Type B pancreatic cell (in vitro differentiated cells): ENCODE results near the gene ATAD2B. TPM values are rescaled to one million over a fixed set of nuclear protein-coding genes. Genes with fewer than 3 reads are reported as not detected.

Source experiments
- DNase-seq: peaks from one replicate; pipeline ENCODE4 v3.0.0; 2021; ENCODE audit warnings: mixed read lengths; ENCODE audit not compliant: unreplicated experiment; ENCODE audit errors: extremely low spot score
- H3K27ac Mint-ChIP-seq: 2 replicates; pipeline ENCODE4 v1.8.0; 2021; ENCODE audit warnings: mild to moderate bottlenecking, mixed read lengths
- H3K27me3 Mint-ChIP-seq: 2 replicates; pipeline ENCODE4 v1.8.0; 2021; ENCODE audit warnings: mixed read lengths
- H3K36me3 Mint-ChIP-seq: 2 replicates; pipeline ENCODE4 v1.8.0; 2021; ENCODE audit warnings: mixed read lengths
- H3K4me1 Mint-ChIP-seq: one replicate; pipeline ENCODE4 v1.8.0; 2021; ENCODE audit warnings: mixed read lengths; ENCODE audit not compliant: unreplicated experiment
- H3K4me3 Mint-ChIP-seq: 2 replicates; pipeline ENCODE4 v1.8.0; 2021; ENCODE audit warnings: mild to moderate bottlenecking, mixed read lengths
- H3K9me3 Mint-ChIP-seq: 2 replicates; pipeline ENCODE4 v1.8.0; 2021; ENCODE audit warnings: mixed read lengths
- CTCF ChIP-seq: fragments of 200-600 bp; sonication (generic); conservative IDR thresholded peaks from 2 replicates; pipeline ENCODE4 v1.5.0; 2021; ENCODE audit warnings: antibody characterized with exemption, mild to moderate bottlenecking
- total RNA-seq: library from RNA; stranded (reverse); gene quantifications from 2 replicates; pipeline ENCODE4 v1.2.1, GENCODE V29; 2021; ENCODE audit warnings: low replicate concordance

The ATAD2B gene
- total RNA-seq, 1 donor from 2014 or later = 25.7 TPM

DNA sequence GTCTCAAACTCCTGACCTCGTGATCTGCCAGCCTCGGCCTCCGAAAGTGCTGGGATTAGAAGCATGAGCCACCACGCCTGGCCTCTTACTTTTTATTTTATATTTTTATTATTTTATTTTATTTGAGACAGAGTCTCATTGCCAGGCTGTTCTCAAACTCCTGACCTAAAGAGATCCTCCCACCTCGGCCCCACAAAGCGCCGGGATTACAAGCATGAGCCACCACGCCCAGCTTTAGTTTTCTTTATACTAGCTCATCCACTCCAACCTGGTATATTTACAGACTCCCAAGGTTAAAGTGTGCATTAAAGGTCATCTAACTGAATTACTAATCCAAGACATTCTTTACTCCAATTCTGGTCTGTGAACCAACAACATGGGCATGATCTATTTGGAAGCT is 26.8 kb downstream of the ATAD2B start:
- no peak for DNase-seq
- H3K27ac Mint-ChIP-seq = no peak overlapping the region
- no peak for TF ChIP-seq CTCF
- peaks cover 6% of the 10 kb centered on the region for H3K36me3 Mint-ChIP-seq
- H3K4me1 Mint-ChIP-seq = peaks cover 16% of the 10 kb centered on the region
- H3K4me3 Mint-ChIP-seq = no peak overlapping the region
- H3K9me3 Mint-ChIP-seq = peaks cover 11% of the 10 kb centered on the region
- no peaks in the 10 kb centered on the region for H3K27me3 Mint-ChIP-seq

DNA sequence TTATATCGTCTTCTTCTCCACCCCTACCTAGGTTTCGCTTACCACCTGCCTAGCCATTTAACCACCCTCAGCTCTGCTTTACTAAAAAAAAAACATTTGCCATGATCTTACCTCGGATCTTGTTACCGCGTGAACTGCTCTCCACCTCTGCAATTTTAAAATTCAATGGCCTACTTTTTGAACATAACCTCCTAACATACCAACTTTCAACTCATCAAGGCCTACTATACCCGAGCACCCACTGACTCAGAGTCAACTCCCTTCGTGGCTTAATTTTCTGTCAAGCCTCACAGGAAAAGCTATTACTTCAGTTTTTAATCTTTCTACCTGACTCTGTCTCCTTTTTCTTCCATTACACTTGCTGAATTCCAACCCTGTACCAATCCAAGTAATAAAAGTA is 55.7 kb downstream of the ATAD2B start:
- peaks cover 21% of the 10 kb centered on the region for H3K36me3 Mint-ChIP-seq
- no peaks in the 10 kb centered on the region for H3K27me3 Mint-ChIP-seq
- no peak overlapping the region for H3K4me3 Mint-ChIP-seq
- TF ChIP-seq CTCF = no peak
- H3K9me3 Mint-ChIP-seq = no peaks in the 10 kb centered on the region
- no peak for DNase-seq
- no peaks in the 10 kb centered on the region for H3K4me1 Mint-ChIP-seq
- no peak overlapping the region for H3K27ac Mint-ChIP-seq

- H3K36me3 Mint-ChIP-seq = peaks cover 26% of the 10 kb centered on the region
- no peaks in the 10 kb centered on the region for H3K9me3 Mint-ChIP-seq
- no peak for DNase-seq
- no peaks in the 10 kb centered on the region for H3K4me1 Mint-ChIP-seq
- H3K4me3 Mint-ChIP-seq = no peak overlapping the region
- no peak overlapping the region for H3K27ac Mint-ChIP-seq
- no peak for TF ChIP-seq CTCF
- no peaks in the 10 kb centered on the region for H3K27me3 Mint-ChIP-seq
Measured at GRCh38 chr2:23867449-23867848, 59.5 kb downstream of the ATAD2B start.

GRCh38 chr2:23862716-23863426 is 64.1 kb downstream of the ATAD2B start:
- Mint-ChIP-seq H3K27me3 (no peaks in the 10 kb centered on the region), H3K4me1 (no peaks in the 10 kb centered on the region), H3K27ac (no peak overlapping the region), H3K4me3 (no peak overlapping the region), H3K9me3 (no peaks in the 10 kb centered on the region), H3K36me3 (peaks cover 25% of the 10 kb centered on the region)
- no peak for DNase-seq
- no peak for TF ChIP-seq CTCF

- Mint-ChIP-seq H3K27me3 (no peaks in the 10 kb centered on the region), H3K27ac (no peak overlapping the region), H3K36me3 (peaks cover 20% of the 10 kb centered on the region), H3K9me3 (no peaks in the 10 kb centered on the region), H3K4me3 (no peak overlapping the region), H3K4me1 (no peaks in the 10 kb centered on the region)
- no peak for TF ChIP-seq CTCF
- no peak for DNase-seq
Measured at GRCh38 chr2:23861952-23862351, 65.0 kb downstream of the ATAD2B start.
